Endothelial cell of umbilical vein (primary cell): ENCODE results near the gene MTG1.

Experiments used
- CTCF ChIP-seq, 2 donors: IDR thresholded peaks; 1 replicate in 1 of 2; 2 replicates in 1 of 2; pipeline ENCODE4 v1.5.1; 2011; ENCODE audit warnings: low read length in 2 of 2, mild to moderate bottlenecking in 2 of 2, moderate library complexity in 2 of 2, control low read depth in 1 of 2, inconsistent platforms in 1 of 2, low read depth in 1 of 2; ENCODE audit not compliant: insufficient read depth in 1 of 2; ENCODE audit errors: extremely low read depth in 1 of 2
- EZH2 ChIP-seq: IDR thresholded peaks from 2 replicates; pipeline ENCODE4 v1.6.1; 2012; ENCODE audit warnings: borderline replicate concordance, low read depth, mild to moderate bottlenecking, moderate library complexity, low read length, inconsistent platforms; ENCODE audit not compliant: severe bottlenecking
- FOS ChIP-seq: IDR thresholded peaks from 2 replicates; pipeline ENCODE4 v1.6.1; 2011; ENCODE audit warnings: mild to moderate bottlenecking, low read length, moderate library complexity, borderline replicate concordance; ENCODE audit not compliant: insufficient read depth
- MYC ChIP-seq: IDR thresholded peaks from one replicate; pipeline ENCODE4 v1.6.1; 2011; ENCODE audit warnings: mild to moderate bottlenecking, low read depth, low read length
- POLR2A ChIP-seq: IDR thresholded peaks from 2 replicates; pipeline ENCODE4 v1.6.1; 2012; ENCODE audit warnings: low read depth, mild to moderate bottlenecking, control low read depth, low read length
- POLR2AphosphoS5 ChIP-seq: IDR thresholded peaks from 2 replicates; pipeline ENCODE4 v1.6.1; 2012; ENCODE audit warnings: low read depth, mild to moderate bottlenecking, control low read depth, low read length, moderate library complexity; ENCODE audit not compliant: insufficient read depth
- TF ChIP-seq, protein P1 (sequence below): IDR thresholded peaks from 2 replicates; pipeline ENCODE4 v1.6.1; 2011; ENCODE audit not compliant: insufficient read depth, insufficient read length

DNA sequence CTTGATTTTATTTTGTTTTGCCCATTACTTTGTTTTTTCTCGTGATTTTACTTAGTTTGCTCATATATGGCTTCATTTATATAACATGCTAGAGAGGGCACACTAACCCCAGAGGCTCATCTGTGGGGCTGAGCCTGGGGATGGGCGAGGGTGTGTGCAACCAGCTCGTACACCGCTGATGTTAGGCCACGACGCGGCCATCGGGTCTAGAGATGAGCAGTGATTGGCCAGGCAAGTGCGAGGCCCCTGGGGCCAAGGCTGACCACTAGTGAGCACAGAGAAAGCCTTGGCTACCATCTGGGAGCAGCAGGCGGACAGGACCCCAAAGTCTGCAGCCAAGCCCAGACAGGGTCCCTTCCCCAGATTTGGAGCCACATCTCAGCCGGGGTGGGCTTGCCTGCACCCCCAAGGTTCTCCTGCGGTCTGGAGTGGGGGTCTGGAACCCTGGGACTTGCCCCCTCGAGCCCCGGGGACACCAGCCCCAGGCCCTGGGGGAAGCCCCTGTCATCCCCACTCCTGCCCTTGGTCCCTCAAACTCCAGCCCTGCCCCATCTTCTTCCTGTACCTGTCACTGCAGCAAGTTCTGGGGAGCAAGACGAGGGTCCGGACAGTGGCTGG, 39.9 kb upstream of the MTG1 start:
- TF ChIP-seq CTCF (IDR thresholded peaks at IDR 0.05; ENCODE audit: extremely low read depth in 1 of 2, insufficient read depth in 1 of 2, low read depth in 1 of 2, low read length in 2 of 2) (no peak), POLR2A (no peak), EZH2 (no peak), FOS (no peak), MYC (no peak), POLR2AphosphoS5 (no peak)
- TF ChIP-seq, protein P1, sequence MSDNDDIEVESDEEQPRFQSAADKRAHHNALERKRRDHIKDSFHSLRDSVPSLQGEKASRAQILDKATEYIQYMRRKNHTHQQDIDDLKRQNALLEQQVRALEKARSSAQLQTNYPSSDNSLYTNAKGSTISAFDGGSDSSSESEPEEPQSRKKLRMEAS = no peak
